Fibroblast of lung (primary cell): Measurements from ENCODE around the gene SLC30A7. TPM values are rescaled to one million over a fixed set of nuclear protein-coding genes. Genes with fewer than 3 reads are reported as not detected.

Source experiments
- DNase-seq, 2 donors: peaks; one replicate each; pipeline versions ENCODE4 v3.0.0 to v3.0.0-alpha.2; 2010; ENCODE audit warnings: low read depth in 2 of 2
- H2AFZ ChIP-seq: 2 replicates; pipeline ENCODE4 v1.5.1; 2012; ENCODE audit warnings: low read length, control low read depth, inconsistent platforms
- H3K27ac ChIP-seq: 2 replicates; pipeline ENCODE4 v1.5.1; 2011; ENCODE audit warnings: low read length, control low read depth; ENCODE audit not compliant: insufficient read depth
- H3K27me3 ChIP-seq: 2 replicates; pipeline ENCODE4 v1.5.1; 2011; ENCODE audit warnings: mild to moderate bottlenecking, low read length; ENCODE audit not compliant: control insufficient read depth, insufficient read depth
- H3K36me3 ChIP-seq: 2 replicates; pipeline ENCODE4 v1.5.1; 2011; ENCODE audit warnings: low read length; ENCODE audit not compliant: control insufficient read depth, insufficient read depth
- H3K4me1 ChIP-seq: 2 replicates; pipeline ENCODE4 v1.5.1; 2011; ENCODE audit warnings: low read length; ENCODE audit not compliant: control insufficient read depth, insufficient read depth; ENCODE audit errors: extremely low read depth
- H3K4me2 ChIP-seq: 2 replicates; pipeline ENCODE4 v1.5.1; 2011; ENCODE audit warnings: low read length, control low read depth; ENCODE audit not compliant: insufficient read depth; ENCODE audit errors: extremely low read depth
- H3K4me3 ChIP-seq, 4 experiments: fragments of 200-600 bp in 1 of 4; sonication (generic) in 1 of 4; replicated peaks in 1 of 4; 2 replicates each; pipeline ENCODE4 v1.5.1; 2011 to 2016; ENCODE audit warnings: low read length in 4 of 4, low read depth in 3 of 4, mild to moderate bottlenecking in 3 of 4, control low read depth in 2 of 4, inconsistent platforms in 1 of 4, mixed read lengths in 1 of 4; ENCODE audit not compliant: insufficient read depth in 1 of 4; ENCODE audit errors: control extremely low read depth in 1 of 4
- H3K79me2 ChIP-seq: 2 replicates; pipeline ENCODE4 v1.5.1; 2012; ENCODE audit warnings: mild to moderate bottlenecking, low read length, inconsistent platforms; ENCODE audit not compliant: control insufficient read depth, insufficient read depth
- H3K9ac ChIP-seq: 2 replicates; pipeline ENCODE4 v1.5.1; 2011; ENCODE audit warnings: mild to moderate bottlenecking, low read length, control low read depth; ENCODE audit not compliant: insufficient read depth
- H3K9me3 ChIP-seq: 2 replicates; pipeline ENCODE4 v1.5.1; 2012; ENCODE audit warnings: low read depth, low read length; ENCODE audit not compliant: control insufficient read depth, insufficient read depth
- H4K20me1 ChIP-seq: 2 replicates; pipeline ENCODE4 v1.5.1; 2011; ENCODE audit warnings: low read length; ENCODE audit not compliant: control insufficient read depth, insufficient read depth; ENCODE audit errors: extremely low read depth
- CTCF ChIP-seq, 2 donors: IDR thresholded peaks in 1 of 2; conservative IDR thresholded peaks in 1 of 2; 1 replicate in 1 of 2; 2 replicates in 1 of 2; pipeline ENCODE4 v1.5.1; 2011 to 2012; ENCODE audit warnings: low read length in 2 of 2, control low read depth in 1 of 2, inconsistent platforms in 1 of 2, low read depth in 1 of 2, mild to moderate bottlenecking in 1 of 2
- EZH2 ChIP-seq: IDR thresholded peaks from 2 replicates; pipeline ENCODE4 v1.5.1; 2012; ENCODE audit warnings: low read length, control low read depth, mild to moderate bottlenecking; ENCODE audit errors: missing control alignments
- polyA minus RNA-seq: library from RNA; depleted of rRNA, polyadenylated mRNA; stranded (reverse); fragments of >200 nt; gene quantifications from 2 replicates; pipeline ENCODE4 v1.2.3, GENCODE V29; 2011; ENCODE audit warnings: low replicate concordance
- polyA plus RNA-seq, 2 donors: library from polyadenylated mRNA; depleted of rRNA in 1 of 2; stranded (reverse) in 1 of 2; unstranded in 1 of 2; fragments of >200 nt; gene quantifications; 2 replicates each; pipeline ENCODE4 v1.2.1, GENCODE V29; 2011 to 2012; ENCODE audit warnings: missing spikeins in 1 of 2
- total RNA-seq: library from RNA; depleted of rRNA; stranded (reverse); fragments of >200 nt; gene quantifications from 2 replicates; pipeline ENCODE4 v1.2.1, GENCODE V29; 2014

SLC30A7 gene
- total RNA-seq = 23.1 and 26.7 TPM in 2 replicates
- polyA plus RNA-seq = 24.7 and 37.4 TPM in 2 replicates
- polyA plus RNA-seq (2012) = 8.9 and 14.9 TPM in 2 replicates
- 20.5 and 33.1 TPM in 2 replicates for polyA minus RNA-seq

GRCh38 chr1:100895540-100896480 lies at the start of gene SLC30A7:
SLC30A7 (plus strand) TSS chr1:100896090; CDS start chr1:100896263, 173 bp downstream.
- Histone ChIP-seq H3K4me2 (peak within 1 kb of the TSS; percentile 100), H3K27me3 (no peaks in the 10 kb centered on the region), H2AFZ (peak within 1 kb of the TSS; percentile 95), H3K27ac (peak within 1 kb of the TSS; percentile 96), H3K4me1 (peaks cover 5% of the 10 kb centered on the region), H3K9ac (peak within 1 kb of the TSS; percentile 95), H3K36me3 (no peaks in the 10 kb centered on the region), H3K9me3 (no peaks in the 10 kb centered on the region), H3K4me3 (peak within 1 kb of the TSS; percentile 87 to 97 (median 94)), H4K20me1 (no peaks in the 10 kb centered on the region), H3K79me2 (peaks cover 35% of the 10 kb centered on the region)
- DNase-seq = peak; percentile 86 to 90
- TF ChIP-seq CTCF (conservative IDR thresholded peaks at IDR 0.05 in 1 of 2, IDR thresholded peaks at IDR 0.05 in 1 of 2; ENCODE audit: low read depth in 1 of 2, low read length in 2 of 2) (no peak), EZH2 (no peak)

- H3K9ac ChIP-seq = peak overlapping the region; percentile 23
- no peaks in the 10 kb centered on the region for H3K9me3 ChIP-seq
- no peaks in the 10 kb centered on the region for H4K20me1 ChIP-seq
- peak overlapping the region; percentile 88 for H2AFZ ChIP-seq
- peak overlapping the region; percentile 23 to 46 (median 38) for H3K4me3 ChIP-seq
- no peaks in the 10 kb centered on the region for H3K79me2 ChIP-seq
- H3K36me3 ChIP-seq = no peaks in the 10 kb centered on the region
- H3K4me2 ChIP-seq = peak overlapping the region; percentile 94
- DNase-seq = peak; percentile 29 to 35
- H3K27me3 ChIP-seq = no peaks in the 10 kb centered on the region
- H3K27ac ChIP-seq = no peak overlapping the region
- H3K4me1 ChIP-seq = no peaks in the 10 kb centered on the region
- no peak for TF ChIP-seq EZH2
- no peak for TF ChIP-seq CTCF (conservative IDR thresholded peaks at IDR 0.05 in 1 of 2, IDR thresholded peaks at IDR 0.05 in 1 of 2; ENCODE audit: low read depth in 1 of 2, low read length in 2 of 2)
Measured at GRCh38 chr1:100847361-100848082, 48.4 kb upstream of the SLC30A7 start.

GRCh38 chr1:100851726-100852125 lies 44.2 kb upstream of the SLC30A7 start:
- DNase-seq = peak in 1 of 2 donors; percentile 28
- no peaks in the 10 kb centered on the region for H3K4me1 ChIP-seq
- H3K36me3 ChIP-seq = no peaks in the 10 kb centered on the region
- H3K9ac ChIP-seq = no peak overlapping the region
- H3K27me3 ChIP-seq = no peaks in the 10 kb centered on the region
- no peak overlapping the region for H3K27ac ChIP-seq
- H3K4me2 ChIP-seq = no peak overlapping the region
- TF ChIP-seq EZH2 (no peak), CTCF (conservative IDR thresholded peaks at IDR 0.05 in 1 of 2, IDR thresholded peaks at IDR 0.05 in 1 of 2; ENCODE audit: low read depth in 1 of 2, low read length in 2 of 2) (no peak)
- H2AFZ ChIP-seq = no peak overlapping the region
- H3K79me2 ChIP-seq = no peaks in the 10 kb centered on the region
- H4K20me1 ChIP-seq = no peaks in the 10 kb centered on the region
- H3K4me3 ChIP-seq = no peak overlapping the region
- no peaks in the 10 kb centered on the region for H3K9me3 ChIP-seq
